ENCODE measurements around the gene TBL3. TPM values are rescaled to one million over a fixed set of nuclear protein-coding genes. Genes with fewer than 3 reads are reported as not detected.

The TBL3 gene
- total RNA-seq, 1 donor from 2014 or later = 31.7 TPM

Other genes with a start within 250 kb of the TBL3 start
- 33.0 and 37.6 TPM in 2 replicates for gene NME3, start 200.5 kb upstream of the TBL3 start, total RNA-seq
- 2.6 and 4.6 TPM in 2 replicates for gene EME2, start 199.2 kb upstream of the TBL3 start, total RNA-seq
- gene MRPS34, start 198.9 kb upstream of the TBL3 start, total RNA-seq = 48.1 and 58.2 TPM in 2 replicates
- 35.3 and 54.2 TPM in 2 replicates for gene SPSB3, start 189.5 kb upstream of the TBL3 start, total RNA-seq
- gene NUBP2, start 189.1 kb upstream of the TBL3 start, total RNA-seq = 58.9 and 76.7 TPM in 2 replicates
- not detected in 2 replicates for gene IGFALS, start 178.3 kb upstream of the TBL3 start, total RNA-seq
- 53.5 and 82.7 TPM in 2 replicates for gene HAGH, start 145.2 kb upstream of the TBL3 start, total RNA-seq
- gene FAHD1, start 144.8 kb upstream of the TBL3 start, total RNA-seq = 72.3 and 84.5 TPM in 2 replicates
- not detected in 2 replicates for gene MEIOB, start 99.9 kb upstream of the TBL3 start, total RNA-seq
- gene HS3ST6, start 53.6 kb upstream of the TBL3 start, total RNA-seq = not detected in 2 replicates
- gene MSRB1, start 28.9 kb upstream of the TBL3 start, total RNA-seq = 10.4 and 11.9 TPM in 2 replicates
- gene RPL3L, start 17.4 kb upstream of the TBL3 start, total RNA-seq = not detected in 2 replicates
- 137 and 147 TPM in 2 replicates for gene NDUFB10, start 12.5 kb upstream of the TBL3 start, total RNA-seq
- gene RPS2, start 7.2 kb upstream of the TBL3 start, total RNA-seq = 2,692 and 2,867 TPM in 2 replicates
- not detected in 2 replicates for gene RNF151, start 5.2 kb upstream of the TBL3 start, total RNA-seq
- gene NOXO1, start 9.4 kb downstream of the TBL3 start, total RNA-seq = 0.13 TPM in 1 of 2 replicates, not detected in the other
- gene GFER, start 12.1 kb downstream of the TBL3 start, total RNA-seq = 9.7 and 10.3 TPM in 2 replicates
- gene SYNGR3, start 17.9 kb downstream of the TBL3 start, total RNA-seq = 1.3 and 1.5 TPM in 2 replicates
- gene ZNF598, start 37.8 kb downstream of the TBL3 start, total RNA-seq = 9.2 and 12.9 TPM in 2 replicates
- 0.25 and 1.3 TPM in 2 replicates for gene NPW, start 47.7 kb downstream of the TBL3 start, total RNA-seq
- gene NHERF2, start 54.8 kb downstream of the TBL3 start, total RNA-seq = 48.5 and 64.6 TPM in 2 replicates
- 22.4 and 39.3 TPM in 2 replicates for gene NTHL1, start 75.8 kb downstream of the TBL3 start, total RNA-seq
- gene TSC2, start 75.9 kb downstream of the TBL3 start, total RNA-seq = 23.6 and 36.4 TPM in 2 replicates
- gene PKD1, start 163.8 kb downstream of the TBL3 start, total RNA-seq = 20.8 and 35.7 TPM in 2 replicates
- 0.51 and 0.77 TPM in 2 replicates for gene RAB26, start 176.6 kb downstream of the TBL3 start, total RNA-seq
- gene TRAF7, start 183.7 kb downstream of the TBL3 start, total RNA-seq = 64.6 and 88.1 TPM in 2 replicates
- gene CASKIN1, start 224.6 kb downstream of the TBL3 start, total RNA-seq = under 0.01 and 0.13 TPM in 2 replicates
- gene MLST8, start 233.4 kb downstream of the TBL3 start, total RNA-seq = 15.3 and 26.9 TPM in 2 replicates
- 1.3 and 1.7 TPM in 2 replicates for gene BRICD5, start 238.8 kb downstream of the TBL3 start, total RNA-seq
- gene PGP, start 242.8 kb downstream of the TBL3 start, total RNA-seq = 11.8 and 12.5 TPM in 2 replicates